GM18508 (cell line): ENCODE data around the gene PDGFA.

Source experiments
- ATAC-seq: cut with Tn5 transposase; IDR thresholded peaks from one replicate; pipeline ENCODE4 v1.9.1; 2021; ENCODE audit warnings: moderate number of reproducible peaks; ENCODE audit not compliant: insufficient read depth, unreplicated experiment

PDGFA gene

DNA sequence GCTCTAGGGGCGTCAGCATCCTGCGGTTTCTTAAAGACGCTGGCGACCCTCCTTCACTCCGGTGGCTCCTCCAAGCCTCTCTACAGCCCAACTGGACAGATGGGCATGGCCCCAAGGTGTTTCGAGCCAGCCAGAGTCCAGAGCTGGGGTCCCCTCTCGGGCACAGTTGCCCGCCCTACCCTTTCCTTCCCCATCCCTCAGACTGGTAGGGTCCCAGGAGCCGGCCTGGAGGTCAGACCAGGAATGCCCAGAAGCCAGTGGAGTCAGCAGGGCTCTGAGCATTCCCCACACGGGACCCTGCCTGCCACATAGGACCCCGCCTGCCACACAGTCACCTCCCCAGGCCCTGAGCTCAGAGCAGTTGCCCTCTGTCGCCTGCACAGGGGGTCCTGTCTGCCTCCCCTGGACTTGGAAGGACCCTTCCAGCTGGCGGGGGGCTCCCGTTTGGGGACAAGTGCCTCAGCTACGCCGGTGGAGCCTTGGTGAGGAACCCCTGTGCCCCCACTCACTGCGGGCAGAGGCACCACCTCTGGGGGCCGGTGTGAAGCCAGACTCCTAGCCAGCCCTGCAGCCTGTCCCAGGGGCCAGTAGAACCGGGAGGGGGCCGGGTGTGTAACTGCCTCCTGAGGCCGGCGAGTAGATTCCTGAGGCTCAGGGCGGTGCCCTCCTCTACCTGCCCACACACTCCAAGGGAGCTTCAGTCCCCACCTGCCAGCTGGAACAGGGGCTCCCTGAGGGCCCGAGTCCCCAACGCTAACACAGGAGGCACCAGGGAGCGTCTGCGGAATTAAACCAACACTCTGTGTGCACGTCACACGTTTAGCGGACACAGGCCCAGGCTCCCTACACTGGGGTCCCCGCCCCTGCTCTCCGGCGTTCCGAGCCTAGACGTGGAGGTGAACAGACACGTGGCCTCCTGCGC lies 19.4 kb upstream of the PDGFA start:
- no peak for ATAC-seq

- ATAC-seq = no peak
Observed at GRCh38 chr7:537911-538634, 18.4 kb upstream of the PDGFA start.

DNA sequence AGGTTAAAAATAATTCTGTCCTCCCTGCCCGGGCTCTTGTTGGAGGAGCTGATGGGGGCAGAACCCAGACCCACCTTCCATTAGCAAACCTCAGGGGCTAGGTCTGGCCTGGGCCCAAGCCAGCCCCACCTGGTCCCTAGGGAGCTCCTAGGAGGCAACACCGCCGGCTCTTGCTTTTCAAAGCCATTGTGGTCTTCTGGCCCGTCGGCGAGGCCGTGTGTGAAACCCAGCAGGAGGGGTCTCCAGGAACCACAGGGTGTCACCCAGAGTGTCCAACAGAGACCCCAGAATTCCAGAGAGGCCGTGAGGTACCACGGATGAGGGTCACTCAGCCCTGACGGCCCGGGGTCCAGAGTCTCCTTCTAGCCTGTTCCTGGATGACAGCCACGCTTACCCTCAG lies 16.6 kb upstream of the PDGFA start:
- no peak for ATAC-seq

- no peak for ATAC-seq
Observed at GRCh38 chr7:534959-535358, 15.3 kb upstream of the PDGFA start.

DNA sequence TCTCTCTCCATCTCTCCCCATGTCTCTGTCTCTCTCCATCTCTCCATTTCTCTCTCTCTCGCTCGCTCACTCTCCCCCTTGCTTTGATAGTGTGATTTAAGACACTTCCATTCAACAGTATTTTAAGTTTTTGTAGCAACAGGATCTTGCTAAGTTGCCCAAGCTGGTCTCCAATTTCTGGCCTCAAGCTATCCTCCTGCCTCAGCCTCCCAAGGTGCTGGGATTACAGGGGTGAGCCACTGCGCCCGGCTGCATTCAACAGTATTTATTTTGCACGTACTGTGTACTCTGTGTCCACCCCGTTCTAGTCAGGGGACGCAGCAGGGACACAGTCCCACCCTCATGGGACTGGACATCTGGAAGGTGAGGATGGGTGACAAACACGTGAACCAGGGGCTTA lies 14.4 kb upstream of the PDGFA start:
- ATAC-seq = no peak

GRCh38 chr7:533266-533665 lies 13.6 kb upstream of the PDGFA start:
- ATAC-seq = no peak

- no peak for ATAC-seq
Observed at GRCh38 chr7:532379-533143, 12.9 kb upstream of the PDGFA start.

DNA sequence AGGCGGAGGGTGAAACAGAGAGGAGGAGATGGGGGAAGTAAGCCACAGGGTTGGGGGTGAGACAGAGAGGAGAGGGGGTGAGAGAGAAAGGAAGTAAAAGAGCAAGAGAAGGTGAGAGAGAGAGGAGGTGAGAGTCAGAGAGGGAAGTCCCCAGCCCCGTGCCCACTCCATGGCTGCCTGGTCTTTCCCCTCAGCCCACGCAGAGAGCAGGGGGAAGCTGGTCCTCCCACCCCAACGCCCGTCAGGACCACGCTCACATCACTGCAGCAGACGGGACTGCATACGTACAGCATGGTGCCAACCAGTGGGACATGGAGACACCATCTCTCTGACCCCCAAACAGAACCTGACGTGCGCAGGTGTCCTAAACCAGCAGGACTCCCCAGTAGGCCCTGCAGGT lies 12.1 kb upstream of the PDGFA start:
- no peak for ATAC-seq

GRCh38 chr7:528451-528850 lies 8.8 kb upstream of the PDGFA start:
- ATAC-seq = no peak

- no peak for ATAC-seq
Observed at GRCh38 chr7:527723-528122, 8.1 kb upstream of the PDGFA start.

DNA sequence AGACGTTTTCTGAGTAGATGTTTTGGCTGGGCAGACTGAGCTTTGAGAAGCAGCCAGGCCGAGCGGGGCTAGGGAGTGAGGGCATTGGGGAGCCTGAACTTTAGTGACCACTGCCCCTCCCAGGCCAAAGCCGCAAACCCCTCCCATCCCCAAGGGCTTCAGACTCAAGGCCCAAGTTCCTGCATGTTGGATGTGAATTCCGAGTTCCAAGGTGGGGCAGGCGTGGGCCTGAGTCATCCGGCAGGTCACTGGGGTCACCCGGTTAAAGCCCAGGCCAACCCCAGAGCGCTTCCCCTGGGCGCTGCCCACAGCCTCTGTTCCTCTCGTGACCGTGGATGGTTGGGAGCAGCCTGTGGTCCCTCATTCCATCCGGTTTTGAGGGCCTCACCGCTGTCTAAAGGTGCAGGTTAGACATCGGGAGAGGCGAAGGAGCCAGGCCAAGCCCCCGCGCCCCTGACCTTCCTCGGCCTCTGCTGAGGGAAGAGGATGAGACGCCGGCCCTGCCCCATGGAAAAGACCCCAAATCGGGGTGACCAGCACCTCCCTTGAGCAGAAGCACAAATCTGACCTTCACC lies 6.9 kb upstream of the PDGFA start:
- ATAC-seq = no peak

GRCh38 chr7:525740-526139 lies 6.1 kb upstream of the PDGFA start:
- ATAC-seq = no peak

DNA sequence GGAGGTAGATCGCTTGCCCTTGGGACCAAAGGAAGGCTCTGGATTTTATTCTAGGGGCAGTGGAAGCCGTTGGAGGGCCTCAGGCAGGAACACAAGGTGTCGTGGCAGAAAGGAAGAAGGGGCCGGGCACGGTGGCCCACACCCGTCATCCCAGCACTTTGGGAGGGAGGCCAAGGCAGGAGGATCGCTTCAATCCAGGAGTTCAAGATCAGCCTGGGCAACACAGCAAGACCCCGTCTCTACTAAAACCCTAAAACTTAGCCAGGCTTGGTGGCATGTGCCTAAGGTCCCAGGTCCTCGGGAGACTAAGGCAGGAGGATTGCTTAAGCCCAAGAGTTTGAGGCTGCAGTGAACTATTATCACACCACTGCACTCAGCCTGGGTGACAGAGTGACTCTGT lies 5.2 kb upstream of the PDGFA start:
- ATAC-seq = no peak

- no peak for ATAC-seq
Observed at GRCh38 chr7:523347-524336, 4.0 kb upstream of the PDGFA start.

DNA sequence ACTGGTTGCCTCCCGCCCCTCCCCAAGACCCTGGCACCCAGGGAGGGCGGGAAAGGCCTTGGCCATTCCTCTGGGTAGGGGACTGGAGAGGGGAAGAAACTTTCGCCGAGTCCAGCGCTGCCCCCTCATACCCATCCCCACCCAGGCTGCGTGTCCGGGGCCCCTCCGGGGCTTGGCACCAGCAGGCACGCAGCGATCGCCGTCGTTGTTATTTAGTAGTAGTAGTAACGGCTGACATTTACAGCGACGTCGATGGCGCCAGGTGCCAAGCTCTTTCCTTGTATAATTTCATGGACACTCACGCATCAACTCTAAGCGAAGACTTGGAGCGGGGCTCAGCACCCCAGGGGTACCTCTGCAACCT lies 3.3 kb upstream of the PDGFA start:
- no peak for ATAC-seq

DNA sequence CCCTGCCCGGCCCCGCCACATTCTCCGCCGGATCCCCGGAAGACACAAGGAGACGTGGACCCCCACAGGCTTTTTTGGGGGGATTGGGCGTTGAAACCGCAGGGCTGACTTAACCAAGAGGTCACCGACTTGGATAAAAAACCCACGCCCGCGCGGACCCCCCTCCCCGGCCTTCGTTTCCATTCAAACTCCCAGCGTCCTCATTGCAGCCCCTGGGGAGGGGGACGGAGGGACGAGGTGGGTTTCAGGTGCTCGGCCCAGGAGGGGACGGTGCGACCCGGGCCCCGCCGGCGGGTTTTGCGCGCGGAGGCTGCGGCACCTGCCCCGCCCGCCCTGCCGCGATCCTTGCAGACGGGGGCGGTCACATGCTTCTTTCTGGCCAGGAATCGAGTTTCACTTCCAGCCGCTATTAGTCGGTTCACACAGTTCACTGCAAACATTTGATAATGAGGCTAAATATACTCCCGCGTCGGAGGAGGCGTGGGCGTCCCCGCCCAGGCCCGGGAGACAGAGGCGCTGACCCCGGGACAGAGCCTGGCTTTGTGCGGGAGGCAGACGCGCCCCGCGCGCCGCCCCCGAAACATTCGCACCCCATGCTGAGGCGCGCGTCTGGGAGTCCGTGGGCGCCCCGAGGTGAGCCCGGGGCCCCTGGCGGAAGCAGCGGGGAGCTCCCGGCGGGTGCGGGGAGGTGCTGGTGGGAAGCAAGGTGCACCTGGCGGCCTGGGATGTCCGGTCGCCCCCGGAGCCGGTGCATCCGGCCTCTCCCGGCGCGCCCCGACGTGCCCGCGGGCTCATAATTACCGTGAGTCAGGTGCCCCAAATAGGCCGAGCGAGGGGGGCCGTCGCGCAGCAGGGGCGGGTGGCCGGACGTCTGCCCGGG lies 2.7 kb upstream of the PDGFA start:
- no peak for ATAC-seq

GRCh38 chr7:521221-522070 lies 1.8 kb upstream of the PDGFA start:
- ATAC-seq = no peak
